ENCODE data around the gene EPB41L2.

Gene EPB41L2

GRCh38 chr6:130913120-130913519, 149.9 kb downstream of the EPB41L2 start:
- Histone ChIP-seq H3K36me3 (no peaks in the 10 kb centered on the region), H3K9me3 (no peaks in the 10 kb centered on the region), H3K4me3 (ENCODE audit: low read depth in 1 of 2, low read length in 1 of 2) (no peak overlapping the region), H3K4me1 (ENCODE audit: control insufficient read depth in 1 of 2, insufficient read depth in 1 of 2, low read depth in 1 of 2, low read length in 1 of 2) (no peaks in the 10 kb centered on the region), H3K27me3 (no peaks in the 10 kb centered on the region), H3K27ac (no peak overlapping the region)
- TF ChIP-seq CTCF (IDR thresholded peaks at IDR 0.05): no peak

GRCh38 chr6:130912434-130912833, 150.6 kb downstream of the EPB41L2 start:
- no peaks in the 10 kb centered on the region for H3K36me3 ChIP-seq
- TF ChIP-seq CTCF (IDR thresholded peaks at IDR 0.05): no peak
- no peaks in the 10 kb centered on the region for H3K27me3 ChIP-seq
- no peaks in the 10 kb centered on the region for H3K4me1 ChIP-seq (ENCODE audit: control insufficient read depth in 1 of 2, insufficient read depth in 1 of 2, low read depth in 1 of 2, low read length in 1 of 2)
- H3K27ac ChIP-seq: no peak overlapping the region
- no peak overlapping the region for H3K4me3 ChIP-seq (ENCODE audit: low read depth in 1 of 2, low read length in 1 of 2)
- no peaks in the 10 kb centered on the region for H3K9me3 ChIP-seq

DNA sequence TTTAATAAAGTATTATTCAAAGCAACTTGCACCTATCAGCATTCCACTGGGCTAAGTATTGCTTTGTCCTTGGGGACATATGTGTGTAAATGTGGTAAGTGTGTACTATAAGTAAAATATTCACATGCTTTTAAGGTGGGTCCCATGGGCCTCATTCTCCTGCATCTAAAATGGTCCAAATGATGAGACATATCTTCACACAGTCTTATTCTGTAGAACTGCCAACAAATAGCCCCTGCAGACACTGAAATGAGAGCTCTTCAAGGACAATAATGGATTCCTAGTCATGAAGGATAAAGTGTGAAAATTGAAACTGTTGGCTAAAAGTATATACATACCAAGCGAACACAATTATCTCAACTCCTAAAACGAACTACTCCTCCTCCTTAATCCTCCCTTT, 154.1 kb downstream of the EPB41L2 start:
- Histone ChIP-seq H3K9me3 (no peaks in the 10 kb centered on the region), H3K27ac (no peak overlapping the region), H3K27me3 (no peaks in the 10 kb centered on the region), H3K4me3 (ENCODE audit: low read depth in 1 of 2, low read length in 1 of 2) (no peak overlapping the region), H3K4me1 (ENCODE audit: control insufficient read depth in 1 of 2, insufficient read depth in 1 of 2, low read depth in 1 of 2, low read length in 1 of 2) (no peaks in the 10 kb centered on the region), H3K36me3 (no peaks in the 10 kb centered on the region)
- no peak for TF ChIP-seq CTCF (IDR thresholded peaks at IDR 0.05)

- Histone ChIP-seq H3K4me3 (ENCODE audit: low read depth in 1 of 2, low read length in 1 of 2) (no peak overlapping the region), H3K27me3 (no peaks in the 10 kb centered on the region), H3K36me3 (no peaks in the 10 kb centered on the region), H3K9me3 (no peaks in the 10 kb centered on the region), H3K27ac (no peak overlapping the region), H3K4me1 (ENCODE audit: control insufficient read depth in 1 of 2, insufficient read depth in 1 of 2, low read depth in 1 of 2, low read length in 1 of 2) (no peaks in the 10 kb centered on the region)
- no peak for TF ChIP-seq CTCF (IDR thresholded peaks at IDR 0.05)
Measured at GRCh38 chr6:130908188-130908587, 154.9 kb downstream of the EPB41L2 start.

GRCh38 chr6:130907687-130908086, 155.4 kb downstream of the EPB41L2 start:
- H3K9me3 ChIP-seq: no peaks in the 10 kb centered on the region
- no peak for TF ChIP-seq CTCF (IDR thresholded peaks at IDR 0.05)
- H3K4me1 ChIP-seq (ENCODE audit: control insufficient read depth in 1 of 2, insufficient read depth in 1 of 2, low read depth in 1 of 2, low read length in 1 of 2): no peaks in the 10 kb centered on the region
- no peak overlapping the region for H3K4me3 ChIP-seq (ENCODE audit: low read depth in 1 of 2, low read length in 1 of 2)
- no peak overlapping the region for H3K27ac ChIP-seq
- no peaks in the 10 kb centered on the region for H3K36me3 ChIP-seq
- no peaks in the 10 kb centered on the region for H3K27me3 ChIP-seq
